Renal cortex interstitium (tissue), 11 donors: ENCODE data around the gene GPR108. TPM values are rescaled to one million over a fixed set of nuclear protein-coding genes. Genes with fewer than 3 reads are reported as not detected.

Experiments used
- DNase-seq, 11 donors: peaks; one replicate each; pipeline ENCODE4 v3.0.0-alpha.2; 2013; ENCODE audit warnings: low read depth in 9 of 11, low spot score in 4 of 11; ENCODE audit errors: extremely low read depth in 1 of 11
- polyA plus RNA-seq, 3 donors: library from polyadenylated mRNA; unstranded; fragments of 120-200 nt; gene quantifications; one replicate each; pipeline ENCODE4 v1.2.1, GENCODE V29; 2013; ENCODE audit not compliant: insufficient read length in 3 of 3

Gene GPR108
- polyA plus RNA-seq, 3 donors = 52.5 to 76.0 (median 66.5) TPM

- DNase-seq = no peak
These were observed 43.1 kb downstream of the GPR108 start for GRCh38 chr19:6694147-6694815.

- DNase-seq = no peak
These were observed 43.7 kb downstream of the GPR108 start for GRCh38 chr19:6693681-6694080.

GRCh38 chr19:6693056-6693471 lies 44.3 kb downstream of the GPR108 start:
- no peak for DNase-seq

- DNase-seq = no peak
These were observed 45.4 kb downstream of the GPR108 start for GRCh38 chr19:6692027-6692426.

- DNase-seq = no peak
These were observed 46.0 kb downstream of the GPR108 start for GRCh38 chr19:6691342-6691741.

GRCh38 chr19:6690160-6690885 lies 47.1 kb downstream of the GPR108 start:
- no peak for DNase-seq

- peak in 1 of 11 donors; percentile 15 for DNase-seq
These were observed 50.3 kb downstream of the GPR108 start for GRCh38 chr19:6687114-6687513.

- DNase-seq = no peak
These were observed 50.8 kb downstream of the GPR108 start for GRCh38 chr19:6686628-6686975.

- no peak for DNase-seq
These were observed 51.3 kb downstream of the GPR108 start for GRCh38 chr19:6685962-6686627.

- no peak for DNase-seq
These were observed 51.9 kb downstream of the GPR108 start for GRCh38 chr19:6685482-6685881.

GRCh38 chr19:6683971-6684370 lies 53.4 kb downstream of the GPR108 start:
- DNase-seq = no peak

GRCh38 chr19:6682607-6683128 lies 54.7 kb downstream of the GPR108 start:
- no peak for DNase-seq

- DNase-seq = no peak
These were observed 57.2 kb downstream of the GPR108 start for GRCh38 chr19:6680141-6680540.

Other genes with a start within 250 kb of the GPR108 start
- gene TUBB4A, start 235.3 kb downstream of the GPR108 start, polyA plus RNA-seq = 10 to 100 TPM; 29.5 to 34.2 (median 31.4) TPM
- under 1 TPM; 0.26 to 0.42 (median 0.36) TPM for gene TNFSF9, start 206.6 kb downstream of the GPR108 start, polyA plus RNA-seq
- gene CD70, start 146.4 kb downstream of the GPR108 start, polyA plus RNA-seq = under 1 TPM in 1 of 3 donors, not detected in 2; 0.19 TPM
- under 1 TPM in 2 of 3 donors, not detected in 1; 0.04 to 0.06 TPM for gene TNFSF14, start 67.4 kb downstream of the GPR108 start, polyA plus RNA-seq
- 10 to 100 TPM; 17.1 to 26.9 (median 20.8) TPM for gene C3, start 16.9 kb downstream of the GPR108 start, polyA plus RNA-seq
- 10 to 100 TPM; 51.4 to 68.9 (median 55.0) TPM for gene TRIP10, start 2.1 kb upstream of the GPR108 start, polyA plus RNA-seq
- 10 to 100 TPM in 1 of 3 donors, 1 to 10 TPM in 2; 4.6 to 14.9 (median 5.5) TPM for gene SH2D3A, start 29.9 kb upstream of the GPR108 start, polyA plus RNA-seq
- gene VAV1, start 35.1 kb upstream of the GPR108 start, polyA plus RNA-seq = 1 to 10 TPM; 1.2 to 1.8 (median 1.5) TPM
- under 1 TPM; 0.04 to 0.44 (median 0.06) TPM for gene ADGRE1, start 150.0 kb upstream of the GPR108 start, polyA plus RNA-seq